Esophagus muscularis mucosa (tissue), 3 donors: ENCODE measurements around the gene UBN2.
"Not testable (repeated sequence)": the region's sequence is repeated elsewhere in the genome, so short reads cannot be mapped to it uniquely, and the experiment has no call there.

Experiments used
- POLR2A ChIP-seq: fragments of 450-650 bp; IDR thresholded peaks from one replicate; pipeline ENCODE4 v1.6.1; 2017; ENCODE audit warnings: antibody characterized with exemption, moderate library complexity, mild to moderate bottlenecking, low read depth
- POLR2AphosphoS5 ChIP-seq, 2 donors: sonication (generic); formaldehyde crosslinking; IDR thresholded peaks; one replicate each; pipeline ENCODE4 v1.6.1; 2017; ENCODE audit warnings: antibody characterized with exemption in 2 of 2
- TF ChIP-seq, protein P1 (sequence below), 3 experiments: fragments of 200-600 bp in 2 of 3; fragments of 450-650 bp in 1 of 3; sonication (generic) in 2 of 3; IDR thresholded peaks; one replicate each; pipeline ENCODE4 v1.5.1; 2017 to 2019; ENCODE audit warnings: antibody characterized with exemption in 3 of 3, mild to moderate bottlenecking in 2 of 3, moderate library complexity in 1 of 3

DNA sequence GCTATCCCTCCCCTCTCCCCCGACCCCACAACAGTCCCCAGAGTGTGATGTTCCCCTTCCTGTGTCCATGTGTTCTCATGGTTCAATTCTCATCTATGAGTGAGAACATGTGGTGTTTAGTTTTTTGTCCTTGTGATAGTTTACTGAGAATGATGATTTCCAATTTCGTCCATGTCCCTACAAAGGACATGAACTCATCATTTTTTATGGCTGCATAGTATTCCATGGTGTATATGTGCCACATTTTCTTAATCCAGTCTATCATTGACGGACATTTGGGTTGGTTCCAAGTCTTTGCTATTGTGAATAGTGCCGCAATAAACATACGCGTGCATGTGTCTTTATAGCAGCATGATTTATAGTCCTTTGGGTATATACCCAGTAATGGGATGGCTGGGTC is 17.5 kb upstream of the UBN2 start:
- not testable (repeated sequence) for TF ChIP-seq POLR2AphosphoS5 (IDR thresholded peaks at IDR 0.05); POLR2A
- TF ChIP-seq, protein P1, sequence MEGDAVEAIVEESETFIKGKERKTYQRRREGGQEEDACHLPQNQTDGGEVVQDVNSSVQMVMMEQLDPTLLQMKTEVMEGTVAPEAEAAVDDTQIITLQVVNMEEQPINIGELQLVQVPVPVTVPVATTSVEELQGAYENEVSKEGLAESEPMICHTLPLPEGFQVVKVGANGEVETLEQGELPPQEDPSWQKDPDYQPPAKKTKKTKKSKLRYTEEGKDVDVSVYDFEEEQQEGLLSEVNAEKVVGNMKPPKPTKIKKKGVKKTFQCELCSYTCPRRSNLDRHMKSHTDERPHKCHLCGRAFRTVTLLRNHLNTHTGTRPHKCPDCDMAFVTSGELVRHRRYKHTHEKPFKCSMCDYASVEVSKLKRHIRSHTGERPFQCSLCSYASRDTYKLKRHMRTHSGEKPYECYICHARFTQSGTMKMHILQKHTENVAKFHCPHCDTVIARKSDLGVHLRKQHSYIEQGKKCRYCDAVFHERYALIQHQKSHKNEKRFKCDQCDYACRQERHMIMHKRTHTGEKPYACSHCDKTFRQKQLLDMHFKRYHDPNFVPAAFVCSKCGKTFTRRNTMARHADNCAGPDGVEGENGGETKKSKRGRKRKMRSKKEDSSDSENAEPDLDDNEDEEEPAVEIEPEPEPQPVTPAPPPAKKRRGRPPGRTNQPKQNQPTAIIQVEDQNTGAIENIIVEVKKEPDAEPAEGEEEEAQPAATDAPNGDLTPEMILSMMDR (IDR thresholded peaks at IDR 0.05), result not testable (repeated sequence)
